HEK293 (cell line): ENCODE data around the gene MRPL14.

Experiments
- CTCF ChIP-seq: fragments of 450-650 bp; formaldehyde crosslinking; IDR thresholded peaks from 2 replicates; pipeline ENCODE4 v1.5.1; 2016; ENCODE audit warnings: missing biosample characterization, missing genetic modification characterization
- REST ChIP-seq: fragments of 450-650 bp; formaldehyde crosslinking; IDR thresholded peaks from 2 replicates; pipeline ENCODE4 v1.5.1; 2016; ENCODE audit warnings: missing biosample characterization, missing genetic modification characterization
- YY1 ChIP-seq: fragments of 450-650 bp; formaldehyde crosslinking; IDR thresholded peaks from 2 replicates; pipeline ENCODE4 v1.5.1; 2018; ENCODE audit warnings: missing biosample characterization, missing genetic modification characterization
- ZNF18 ChIP-seq: fragments of 450-650 bp; formaldehyde crosslinking; IDR thresholded peaks from 2 replicates; pipeline ENCODE4 v1.5.1; 2016; ENCODE audit warnings: missing biosample characterization, missing genetic modification characterization
- ZNF19 ChIP-seq: fragments of 450-650 bp; formaldehyde crosslinking; IDR thresholded peaks from 2 replicates; pipeline ENCODE4; 2016; ENCODE audit warnings: missing biosample characterization, missing genetic modification characterization, low read depth
- ZNF529 ChIP-seq: fragments of 450-650 bp; formaldehyde crosslinking; IDR thresholded peaks from 2 replicates; pipeline ENCODE4 v1.5.1; 2017; ENCODE audit warnings: missing genetic modification characterization, missing biosample characterization; ENCODE audit not compliant: insufficient replicate concordance
- ZNF654 ChIP-seq: fragments of 450-650 bp; formaldehyde crosslinking; IDR thresholded peaks from 2 replicates; pipeline ENCODE4 v1.5.1; 2016; ENCODE audit warnings: low read depth, missing biosample characterization, missing genetic modification characterization
- ZNF660 ChIP-seq: fragments of 450-650 bp; IDR thresholded peaks from 2 replicates; pipeline ENCODE4 v1.5.1; 2018; ENCODE audit warnings: missing biosample characterization, mild to moderate bottlenecking, missing genetic modification characterization

GRCh38 chr6:44119704-44120262 is 7.5 kb downstream of the MRPL14 start:
- TF ChIP-seq CTCF (no peak), ZNF654 (no peak), ZNF19 (tag by site-specific recombination) (no peak), REST (tag by site-specific recombination) (no peak), ZNF660 (tag by site-specific recombination) (no peak), ZNF529 (tag by site-specific recombination) (no peak), YY1 (no peak), ZNF18 (tag by site-specific recombination) (no peak)
